Testis (tissue), 3 donors: ENCODE results near the gene PRKCA. TPM values are rescaled to one million over a fixed set of nuclear protein-coding genes. Genes with fewer than 3 reads are reported as not detected.

ENCODE experiments used
- DNase-seq: peaks from one replicate; pipeline ENCODE4 v3.0.0-alpha.2; 2019
- H3K27ac ChIP-seq, 2 donors: fragments of 200-600 bp; sonication (generic); one replicate each; pipeline ENCODE4 v1.5.1; 2019
- H3K27me3 ChIP-seq: fragments of 200-600 bp; sonication (generic); one replicate; pipeline ENCODE4 v1.5.1; 2019
- H3K36me3 ChIP-seq: fragments of 200-600 bp; sonication (generic); one replicate; pipeline ENCODE4 v1.5.1; 2017; ENCODE audit warnings: low read depth; ENCODE audit errors: missing control alignments
- H3K4me1 ChIP-seq: fragments of 200-600 bp; sonication (generic); one replicate; pipeline ENCODE4 v1.5.1; 2019
- H3K4me3 ChIP-seq, 2 donors: fragments of 200-600 bp; sonication (generic); one replicate each; pipeline ENCODE4 v1.5.1; 2017 to 2019
- H3K9me3 ChIP-seq: fragments of 200-600 bp; sonication (generic); one replicate; pipeline ENCODE4 v1.5.1; 2017
- CTCF ChIP-seq, 3 experiments: fragments of 450-650 bp in 2 of 3; fragments of 200-600 bp in 1 of 3; sonication (generic) in 1 of 3; IDR thresholded peaks; one replicate each; pipeline ENCODE4 v1.5.1; 2016 to 2019; ENCODE audit warnings: antibody characterized with exemption in 3 of 3, mild to moderate bottlenecking in 2 of 3, moderate library complexity in 1 of 3
- POLR2A ChIP-seq: fragments of 450-650 bp; IDR thresholded peaks from one replicate; pipeline ENCODE4 v1.6.1; 2017; ENCODE audit warnings: antibody characterized with exemption, mild to moderate bottlenecking, moderate library complexity
- WGBS, 2 donors: methylation state at CpG; one replicate each; pipeline ENCODE4 v1.1.5; 2018; 5-methylcytosine and 5-hydroxymethylcytosine counted together
- intact Hi-C: fragments of 100-400 bp; cut with DNase I; formaldehyde crosslinking; loops from one replicate; pipeline ENCODE4 v1.15.1; 2023; ENCODE audit warnings: low total_unique reads
- polyA plus RNA-seq: library from polyadenylated mRNA; stranded (reverse); fragments of 350-450 nt; fragmentation: Illumina TruSeq; extraction: RNeasy Lipid Tissue Mini Kit (QIAGEN cat#74804); gene quantifications from one replicate; pipeline ENCODE4 v1.2.3, GENCODE V29; 2014; ENCODE audit warnings: low read depth, low replicate concordance; ENCODE audit not compliant: insufficient read depth
- total RNA-seq, 2 donors: library from RNA; depleted of rRNA; stranded (reverse); fragments of >200 nt; gene quantifications; one replicate each; pipeline ENCODE4 v1.2.3, GENCODE V29; 2016

PRKCA gene
- total and polyA plus RNA-seq, 3 donors from 2014 or later: 6.8 to 22.9 (median 15.4) TPM

GRCh38 chr17:66379996-66380395 is 77.6 kb downstream of the PRKCA start:
- no peak overlapping the region for H3K4me3 ChIP-seq
- H3K27ac ChIP-seq: no peak overlapping the region
- no peaks in the 10 kb centered on the region for H3K36me3 ChIP-seq
- H3K4me1 ChIP-seq: peaks cover 12% of the 10 kb centered on the region
- H3K27me3 ChIP-seq: no peaks in the 10 kb centered on the region
- 68 to 72% methylated on average over 2 of the region's 2 CpGs for WGBS, 2 donors
- intact Hi-C loops: no loop called here
- no peak for DNase-seq
- no peak for TF ChIP-seq CTCF (IDR thresholded peaks at IDR 0.05)
- TF ChIP-seq POLR2A: no peak
- no peaks in the 10 kb centered on the region for H3K9me3 ChIP-seq

- intact Hi-C loops: no loop called here
- peak overlapping the region in 1 of 2 donors; percentile 33 for H3K27ac ChIP-seq
- H3K27me3 ChIP-seq: no peaks in the 10 kb centered on the region
- H3K36me3 ChIP-seq: no peaks in the 10 kb centered on the region
- peak; percentile 60 for DNase-seq
- no peak overlapping the region for H3K4me3 ChIP-seq
- TF ChIP-seq CTCF (IDR thresholded peaks at IDR 0.05) (no peak), POLR2A (no peak)
- H3K4me1 ChIP-seq: peaks cover 12% of the 10 kb centered on the region
- WGBS, 2 donors: 56 to 60% methylated on average over 4 of the region's 4 CpGs
- H3K9me3 ChIP-seq: no peaks in the 10 kb centered on the region
Measured at GRCh38 chr17:66381701-66382362, 79.4 kb downstream of the PRKCA start.

DNA sequence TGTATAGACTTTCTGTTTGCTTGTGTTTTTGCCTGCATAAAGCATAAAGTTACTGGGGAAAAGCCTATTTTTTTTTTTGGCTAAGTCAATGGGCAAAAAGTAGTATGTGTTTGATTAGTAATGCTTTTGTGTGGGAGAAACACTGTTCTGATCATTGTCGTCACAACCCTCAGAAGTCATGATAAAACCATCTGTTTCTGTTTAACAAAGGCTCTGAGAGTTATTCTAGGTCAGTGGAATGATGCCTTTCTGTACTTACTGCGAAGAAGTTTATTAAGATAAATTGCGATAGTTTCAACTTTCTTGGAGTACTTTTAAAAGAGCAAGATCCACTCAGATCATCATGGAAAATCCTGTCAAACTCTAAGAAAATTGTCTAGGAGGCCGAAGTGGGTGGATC is 80.9 kb downstream of the PRKCA start:
- Histone ChIP-seq H3K27me3 (no peaks in the 10 kb centered on the region), H3K36me3 (no peaks in the 10 kb centered on the region), H3K4me1 (peaks cover 12% of the 10 kb centered on the region), H3K27ac (no peak overlapping the region), H3K9me3 (no peaks in the 10 kb centered on the region), H3K4me3 (no peak overlapping the region)
- DNase-seq: no peak
- TF ChIP-seq CTCF (IDR thresholded peaks at IDR 0.05) (no peak), POLR2A (no peak)
- intact Hi-C loops: no loop called here
- WGBS, 2 donors: 42 to 52% methylated on average over 4 of the region's 4 CpGs

DNA sequence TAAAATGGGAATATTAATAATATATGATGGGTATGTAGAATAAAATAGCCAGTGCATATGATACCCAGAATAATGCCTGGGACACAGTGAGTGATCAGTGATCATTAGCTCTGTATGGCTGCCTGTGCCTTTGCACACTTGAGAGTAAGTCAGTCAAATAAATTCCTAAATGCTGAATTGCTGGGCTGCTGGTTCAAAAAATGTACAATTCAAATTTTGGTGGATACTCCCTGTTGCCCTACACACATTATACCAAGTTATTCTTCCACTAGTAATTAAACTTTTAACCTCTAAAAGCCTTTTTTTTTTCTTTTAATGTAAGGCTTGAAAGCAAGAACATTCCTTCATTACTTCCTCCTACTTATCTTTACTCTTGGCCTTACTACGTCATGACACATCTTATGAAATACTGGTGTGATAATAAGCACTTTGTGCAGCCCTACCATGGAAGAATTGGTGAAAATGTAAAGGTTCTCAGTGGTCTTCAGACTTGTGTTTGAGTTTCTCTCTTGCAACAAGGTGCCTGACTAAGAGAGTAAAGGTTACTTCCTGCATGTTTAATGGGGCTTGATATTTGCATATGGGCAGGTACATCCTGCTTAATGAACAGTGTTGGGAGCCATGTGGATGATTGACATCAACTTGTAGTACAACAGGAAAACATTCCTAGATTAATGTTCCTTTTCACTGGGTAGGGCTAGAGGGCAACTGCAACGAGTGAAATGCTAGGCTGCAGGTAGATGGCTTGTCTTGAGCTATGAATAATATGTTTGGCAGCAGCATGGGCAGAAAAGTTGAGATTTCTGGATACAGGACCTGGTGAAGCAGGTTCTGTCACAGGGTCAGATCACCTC is 84.3 kb downstream of the PRKCA start:
- 26 to 52% methylated on average over 2 of the region's 2 CpGs for WGBS, 2 donors

More for the DNA sequence above, 84.3 kb downstream of the PRKCA start:
- intact Hi-C loops: no loop called here
- DNase-seq: no peak
- Histone ChIP-seq H3K9me3 (no peaks in the 10 kb centered on the region), H3K27ac (no peak overlapping the region), H3K36me3 (no peaks in the 10 kb centered on the region), H3K4me3 (no peak overlapping the region), H3K27me3 (no peaks in the 10 kb centered on the region), H3K4me1 (peaks cover 8% of the 10 kb centered on the region)
- no peak for TF ChIP-seq POLR2A
- no peak for TF ChIP-seq CTCF (IDR thresholded peaks at IDR 0.05)
